Lower lobe of right lung (tissue), 2 donors: Measurements from ENCODE around the gene PCDHGA6. TPM values are rescaled to one million over a fixed set of nuclear protein-coding genes. Genes with fewer than 3 reads are reported as not detected.
"Not testable (repeated sequence)": the region's sequence is repeated elsewhere in the genome, so short reads cannot be mapped to it uniquely, and the experiment has no call there.

ENCODE experiments used
- ATAC-seq, 2 donors: fragments of 200-7000 bp; cut with Tn5 transposase; one replicate each; pipeline ENCODE4 v1.9.1; 2020 to 2022; ENCODE audit warnings: mild to moderate bottlenecking in 2 of 2, moderate library complexity in 2 of 2
- DNase-seq: peaks from one replicate; pipeline ENCODE4 v3.0.0-alpha.2; 2020
- H3K27ac ChIP-seq: fragments of 200-600 bp; one replicate; pipeline ENCODE4 v1.8.0; 2022
- H3K27me3 ChIP-seq: fragments of 200-600 bp; one replicate; pipeline ENCODE4 v1.8.0; 2022; ENCODE audit warnings: low read depth
- H3K36me3 ChIP-seq: fragments of 200-600 bp; one replicate; pipeline ENCODE4 v1.8.0; 2022; ENCODE audit warnings: mild to moderate bottlenecking
- H3K4me1 ChIP-seq: fragments of 200-600 bp; one replicate; pipeline ENCODE4 v1.8.0; 2022
- H3K4me3 ChIP-seq: fragments of 200-600 bp; one replicate; pipeline ENCODE4 v1.8.0; 2022; ENCODE audit warnings: mild to moderate bottlenecking
- H3K9me3 ChIP-seq: fragments of 200-600 bp; one replicate; pipeline ENCODE4 v1.8.0; 2022
- intact Hi-C: fragments of 100-400 bp; cut with DNase I; formaldehyde crosslinking; loops from one replicate; pipeline ENCODE4 v1.11.0; 2022
- total RNA-seq: library from RNA; stranded (reverse); fragmentation: NEBNext Ultra II Directional; extraction: Animal tissue kit (Norgen Biotek cat#: 25700); gene quantifications from one replicate; pipeline ENCODE4 v1.2.1, GENCODE V29; 2021
- TF ChIP-seq, protein P1 (sequence below): fragments of 200-600 bp; IDR thresholded peaks from one replicate; pipeline ENCODE4 v1.8.0; 2022; ENCODE audit warnings: antibody characterized with exemption, mild to moderate bottlenecking
- donor health status: DM: no; HTN: yes; CAD: no; lungs with severe emphysema.

PCDHGA6 gene
- total RNA-seq, 1 donor from 2014 or later = 3.2 TPM

DNA sequence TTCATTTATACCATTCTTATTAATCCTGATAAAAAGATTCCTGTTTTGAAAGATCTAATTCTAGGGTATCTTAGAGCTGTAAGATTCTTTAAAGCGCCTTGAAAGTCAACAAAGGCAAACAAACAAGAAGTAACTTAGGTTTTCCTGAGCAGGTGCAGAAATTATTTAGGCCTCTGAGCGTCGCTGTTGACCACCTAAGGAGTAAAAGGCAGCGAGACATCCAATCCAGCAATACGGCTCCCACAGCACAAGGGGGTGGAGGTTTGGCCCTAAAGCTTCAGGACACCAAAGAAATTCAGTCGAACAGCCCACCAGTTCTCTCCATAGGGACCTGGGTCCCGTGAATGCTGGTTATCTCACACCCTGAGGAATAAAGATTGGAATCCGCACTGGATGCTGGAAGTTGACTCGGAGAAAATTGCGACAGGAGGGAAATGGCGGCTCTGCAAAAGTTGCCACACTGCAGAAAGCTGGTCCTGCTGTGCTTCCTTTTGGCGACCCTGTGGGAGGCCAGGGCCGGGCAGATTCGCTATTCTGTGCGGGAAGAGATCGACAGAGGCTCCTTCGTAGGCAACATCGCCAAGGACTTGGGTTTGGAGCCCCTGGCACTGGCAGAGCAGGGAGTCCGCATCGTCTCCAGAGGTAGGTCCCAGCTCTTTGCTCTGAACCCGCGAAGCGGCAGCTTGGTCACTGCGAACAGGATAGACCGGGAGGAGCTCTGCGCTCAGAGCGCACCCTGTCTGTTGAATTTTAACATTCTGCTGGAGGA, 35.0 kb upstream of the PCDHGA6 start, which contains the start of gene PCDHGA2:
TSS of gene PCDHGA2 (plus strand) at position 223 of the 769 bp plus-strand sequence.
- TF ChIP-seq, protein P1, sequence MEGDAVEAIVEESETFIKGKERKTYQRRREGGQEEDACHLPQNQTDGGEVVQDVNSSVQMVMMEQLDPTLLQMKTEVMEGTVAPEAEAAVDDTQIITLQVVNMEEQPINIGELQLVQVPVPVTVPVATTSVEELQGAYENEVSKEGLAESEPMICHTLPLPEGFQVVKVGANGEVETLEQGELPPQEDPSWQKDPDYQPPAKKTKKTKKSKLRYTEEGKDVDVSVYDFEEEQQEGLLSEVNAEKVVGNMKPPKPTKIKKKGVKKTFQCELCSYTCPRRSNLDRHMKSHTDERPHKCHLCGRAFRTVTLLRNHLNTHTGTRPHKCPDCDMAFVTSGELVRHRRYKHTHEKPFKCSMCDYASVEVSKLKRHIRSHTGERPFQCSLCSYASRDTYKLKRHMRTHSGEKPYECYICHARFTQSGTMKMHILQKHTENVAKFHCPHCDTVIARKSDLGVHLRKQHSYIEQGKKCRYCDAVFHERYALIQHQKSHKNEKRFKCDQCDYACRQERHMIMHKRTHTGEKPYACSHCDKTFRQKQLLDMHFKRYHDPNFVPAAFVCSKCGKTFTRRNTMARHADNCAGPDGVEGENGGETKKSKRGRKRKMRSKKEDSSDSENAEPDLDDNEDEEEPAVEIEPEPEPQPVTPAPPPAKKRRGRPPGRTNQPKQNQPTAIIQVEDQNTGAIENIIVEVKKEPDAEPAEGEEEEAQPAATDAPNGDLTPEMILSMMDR = peak; percentile 29
- Histone ChIP-seq H3K4me3 (peak within 1 kb of the TSS; percentile 29), H3K9me3 (peaks cover 56% of the 10 kb centered on the region), H3K36me3 (no peaks in the 10 kb centered on the region), H3K4me1 (no peaks in the 10 kb centered on the region), H3K27ac (no peak within 1 kb of the TSS), H3K27me3 (peaks cover 16% of the 10 kb centered on the region)
- intact Hi-C loops = no loop called here
- ATAC-seq = no peak
- DNase-seq = no peak

DNA sequence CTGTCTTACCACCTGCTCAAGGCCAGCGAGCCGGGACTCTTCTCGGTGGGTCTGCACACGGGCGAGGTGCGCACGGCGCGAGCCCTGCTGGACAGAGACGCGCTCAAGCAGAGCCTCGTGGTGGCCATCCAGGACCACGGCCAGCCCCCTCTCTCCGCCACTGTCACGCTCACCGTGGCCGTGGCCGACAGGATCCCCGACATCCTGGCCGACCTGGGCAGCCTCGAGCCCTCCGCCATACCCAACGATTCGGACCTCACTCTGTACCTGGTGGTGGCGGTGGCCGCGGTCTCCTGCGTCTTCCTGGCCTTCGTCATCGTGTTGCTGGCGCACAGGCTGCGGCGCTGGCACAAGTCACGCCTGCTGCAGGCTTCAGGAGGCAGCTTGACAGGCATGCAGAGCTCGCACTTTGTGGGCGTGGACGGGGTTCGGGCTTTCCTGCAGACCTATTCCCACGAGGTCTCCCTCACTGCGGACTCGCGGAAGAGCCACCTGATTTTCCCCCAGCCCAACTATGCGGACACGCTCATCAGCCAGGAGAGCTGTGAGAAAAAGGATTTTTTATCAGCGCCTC, 32.8 kb upstream of the PCDHGA6 start:
- H3K9me3 ChIP-seq = peaks cover 68% of the 10 kb centered on the region
- H3K27ac ChIP-seq, H3K4me1 ChIP-seq, H3K4me3 ChIP-seq, ATAC-seq, H3K27me3 ChIP-seq, intact Hi-C loops, DNase-seq, H3K36me3 ChIP-seq: not testable (repeated sequence)

DNA sequence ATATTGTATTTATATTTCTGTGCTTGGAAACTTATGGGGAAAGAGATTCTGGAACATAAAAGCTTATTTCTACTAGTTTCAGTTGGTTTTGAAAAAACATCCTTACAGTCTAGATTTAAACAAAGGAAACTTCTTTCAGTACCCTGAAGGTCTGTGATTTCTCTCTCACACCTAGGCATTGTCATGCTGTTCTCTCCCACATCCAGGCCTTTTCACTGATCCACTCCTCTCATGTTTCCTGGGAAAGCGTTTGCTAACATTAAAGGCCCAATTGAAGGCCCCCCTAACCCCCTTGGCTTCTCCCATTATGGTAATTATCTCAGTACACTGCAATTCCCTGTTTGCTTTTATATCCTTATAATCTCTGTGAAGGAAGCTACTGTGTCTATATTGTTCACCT, 30.9 kb upstream of the PCDHGA6 start:
- TF ChIP-seq, protein P1 = no peak
- no peak overlapping the region for H3K27ac ChIP-seq
- H3K4me1 ChIP-seq = no peaks in the 10 kb centered on the region
- H3K36me3 ChIP-seq = no peaks in the 10 kb centered on the region
- no peak overlapping the region for H3K4me3 ChIP-seq
- no peak for DNase-seq
- H3K27me3 ChIP-seq = peaks cover 3% of the 10 kb centered on the region
- intact Hi-C loops = no loop called here
- no peak for ATAC-seq
- H3K9me3 ChIP-seq = peaks cover 64% of the 10 kb centered on the region

DNA sequence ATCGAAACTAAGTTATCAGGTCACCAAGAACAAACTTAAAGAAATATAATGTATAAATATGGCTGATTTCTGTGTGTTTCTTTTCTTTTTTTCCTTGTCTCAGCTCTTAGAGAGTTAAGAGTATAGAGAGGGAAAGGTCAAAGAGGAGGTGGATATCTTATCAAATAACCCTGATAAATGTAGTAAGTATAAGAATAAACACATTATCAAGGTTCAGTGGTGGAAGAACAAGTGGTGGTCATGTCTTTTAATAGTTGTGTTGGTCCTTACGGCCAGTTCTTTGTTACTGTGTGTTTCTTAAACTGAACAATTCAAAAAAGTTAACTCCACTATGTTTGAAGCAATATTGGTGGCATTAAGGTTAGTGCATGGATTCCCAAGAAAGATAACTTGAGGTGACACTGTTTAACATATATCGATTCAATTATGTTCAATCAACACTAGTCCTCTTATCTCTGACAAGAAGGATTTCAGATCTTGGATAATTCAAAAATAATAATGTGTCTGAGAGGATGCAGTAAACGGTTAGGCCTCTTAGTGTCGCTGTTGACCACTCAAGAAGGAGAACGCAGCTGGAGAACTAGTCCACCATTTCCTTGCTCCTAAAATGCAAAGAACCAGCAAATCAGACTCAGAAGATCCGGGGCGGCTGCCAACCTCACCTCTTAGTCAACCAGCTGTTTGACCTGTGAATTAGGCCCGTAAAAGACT, 30.3 kb upstream of the PCDHGA6 start, which contains the start of gene PCDHGA3:
TSS of gene PCDHGA3 (plus strand) at position 588 of the 711 bp plus-strand sequence. CDS start 205 bp downstream, outside the sequence.
- ATAC-seq = no peak
- DNase-seq = no peak
- TF ChIP-seq, protein P1 = peak; percentile 22
- peaks cover 59% of the 10 kb centered on the region for H3K9me3 ChIP-seq
- intact Hi-C loops = no loop called here
- H3K4me3 ChIP-seq = peak within 1 kb of the TSS; percentile 22
- H3K4me1 ChIP-seq = no peaks in the 10 kb centered on the region
- no peaks in the 10 kb centered on the region for H3K36me3 ChIP-seq
- H3K27me3 ChIP-seq = no peaks in the 10 kb centered on the region
- no peak within 1 kb of the TSS for H3K27ac ChIP-seq

DNA sequence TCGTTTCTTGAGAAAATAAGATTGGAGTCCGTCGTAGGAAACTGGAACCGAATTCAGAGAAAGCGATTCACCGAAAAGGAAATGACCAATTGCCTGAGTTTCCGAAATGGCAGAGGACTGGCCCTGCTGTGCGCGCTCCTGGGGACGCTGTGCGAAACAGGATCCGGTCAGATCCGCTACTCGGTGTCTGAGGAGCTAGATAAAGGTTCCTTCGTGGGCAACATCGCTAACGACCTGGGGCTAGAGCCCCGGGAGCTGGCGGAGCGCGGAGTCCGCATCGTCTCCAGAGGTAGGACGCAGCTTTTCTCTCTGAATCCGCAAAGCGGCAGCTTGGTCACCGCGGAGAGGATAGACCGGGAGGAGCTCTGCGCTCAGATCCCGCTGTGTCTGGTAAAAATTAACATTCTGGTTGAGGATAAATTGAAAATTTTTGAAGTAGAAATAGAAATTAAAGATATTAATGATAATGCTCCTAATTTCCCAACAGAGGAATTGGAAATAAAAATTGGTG, 29.7 kb upstream of the PCDHGA6 start:
- ATAC-seq (no peak), DNase-seq (no peak)
- H3K36me3 ChIP-seq = no peaks in the 10 kb centered on the region
- TF ChIP-seq, protein P1 = no peak
- H3K27me3 ChIP-seq = peaks cover 6% of the 10 kb centered on the region
- no peaks in the 10 kb centered on the region for H3K4me1 ChIP-seq
- no peak overlapping the region for H3K27ac ChIP-seq
- intact Hi-C loops = no loop called here
- peak overlapping the region; percentile 22 for H3K4me3 ChIP-seq
- peaks cover 59% of the 10 kb centered on the region for H3K9me3 ChIP-seq
